ENCODE results near the gene UNC45A. TPM values are rescaled to one million over a fixed set of nuclear protein-coding genes. Genes with fewer than 3 reads are reported as not detected.

Gene UNC45A, protein sequence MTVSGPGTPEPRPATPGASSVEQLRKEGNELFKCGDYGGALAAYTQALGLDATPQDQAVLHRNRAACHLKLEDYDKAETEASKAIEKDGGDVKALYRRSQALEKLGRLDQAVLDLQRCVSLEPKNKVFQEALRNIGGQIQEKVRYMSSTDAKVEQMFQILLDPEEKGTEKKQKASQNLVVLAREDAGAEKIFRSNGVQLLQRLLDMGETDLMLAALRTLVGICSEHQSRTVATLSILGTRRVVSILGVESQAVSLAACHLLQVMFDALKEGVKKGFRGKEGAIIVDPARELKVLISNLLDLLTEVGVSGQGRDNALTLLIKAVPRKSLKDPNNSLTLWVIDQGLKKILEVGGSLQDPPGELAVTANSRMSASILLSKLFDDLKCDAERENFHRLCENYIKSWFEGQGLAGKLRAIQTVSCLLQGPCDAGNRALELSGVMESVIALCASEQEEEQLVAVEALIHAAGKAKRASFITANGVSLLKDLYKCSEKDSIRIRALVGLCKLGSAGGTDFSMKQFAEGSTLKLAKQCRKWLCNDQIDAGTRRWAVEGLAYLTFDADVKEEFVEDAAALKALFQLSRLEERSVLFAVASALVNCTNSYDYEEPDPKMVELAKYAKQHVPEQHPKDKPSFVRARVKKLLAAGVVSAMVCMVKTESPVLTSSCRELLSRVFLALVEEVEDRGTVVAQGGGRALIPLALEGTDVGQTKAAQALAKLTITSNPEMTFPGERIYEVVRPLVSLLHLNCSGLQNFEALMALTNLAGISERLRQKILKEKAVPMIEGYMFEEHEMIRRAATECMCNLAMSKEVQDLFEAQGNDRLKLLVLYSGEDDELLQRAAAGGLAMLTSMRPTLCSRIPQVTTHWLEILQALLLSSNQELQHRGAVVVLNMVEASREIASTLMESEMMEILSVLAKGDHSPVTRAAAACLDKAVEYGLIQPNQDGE
- total RNA-seq (2014; rRNA removed; shearing (Covaris generic)) = 67.9 and 75.5 TPM in 2 replicates

DNA sequence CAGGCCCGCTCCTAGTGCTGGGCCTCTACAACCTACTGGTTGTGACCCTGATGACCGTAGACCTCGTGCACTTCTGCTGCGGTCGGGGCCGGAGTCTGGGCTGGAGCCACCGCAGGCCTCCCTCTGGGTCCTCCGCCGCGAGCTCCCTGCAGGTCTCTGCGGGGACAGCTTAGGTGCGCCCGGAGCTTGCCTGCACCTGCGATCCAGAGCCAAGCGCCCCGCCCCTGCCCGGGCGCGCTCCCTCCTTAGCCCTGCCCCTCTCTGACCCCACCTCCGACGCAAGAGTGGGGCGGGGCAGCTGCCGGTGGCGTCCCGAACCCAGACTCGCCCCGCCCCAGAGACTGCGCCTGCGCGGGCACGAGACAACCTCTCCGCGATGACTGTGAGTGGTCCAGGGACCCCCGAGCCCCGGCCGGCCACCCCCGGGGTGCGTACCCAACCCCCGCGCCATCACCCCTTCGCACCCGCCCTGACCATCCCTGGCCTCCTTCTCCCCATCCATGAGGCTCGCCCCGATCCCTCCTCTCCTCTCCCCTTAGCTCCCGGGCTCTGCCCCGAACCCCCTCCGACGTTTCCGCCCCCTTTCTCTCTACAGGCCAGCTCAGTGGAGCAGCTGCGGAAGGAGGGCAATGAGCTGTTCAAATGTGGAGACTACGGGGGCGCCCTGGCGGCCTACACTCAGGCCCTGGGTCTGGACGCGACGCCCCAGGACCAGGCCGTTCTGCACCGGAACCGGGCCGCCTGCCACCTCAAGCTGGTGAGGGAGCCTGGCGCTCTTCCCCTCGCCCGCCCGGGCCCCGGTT is at the start of gene UNC45A:
Gene UNC45A, plus strand, starts transcription at position 337 of the 803 bp plus-strand sequence. Its CDS starts 40 bp downstream, at position 377.
- H3K4me1 ChIP-seq (replicated peaks) = peaks cover 38% of the 10 kb centered on the region
- peak within 1 kb of the TSS; percentile 62 for H3K4me3 ChIP-seq
- DNase-seq (ENCODE audit: low read depth in 1 of 2, low spot score in 2 of 2) = peak; percentile 78 to 91
- H3K9me3 ChIP-seq (replicated peaks) = no peaks in the 10 kb centered on the region
- H3K27ac ChIP-seq = peak within 1 kb of the TSS; percentile 6; the same call in 1 of the 2 replicates
- H3K36me3 ChIP-seq = peaks cover 37% of the 10 kb centered on the region
- H3K27me3 ChIP-seq (replicated peaks) = no peaks in the 10 kb centered on the region

DNA sequence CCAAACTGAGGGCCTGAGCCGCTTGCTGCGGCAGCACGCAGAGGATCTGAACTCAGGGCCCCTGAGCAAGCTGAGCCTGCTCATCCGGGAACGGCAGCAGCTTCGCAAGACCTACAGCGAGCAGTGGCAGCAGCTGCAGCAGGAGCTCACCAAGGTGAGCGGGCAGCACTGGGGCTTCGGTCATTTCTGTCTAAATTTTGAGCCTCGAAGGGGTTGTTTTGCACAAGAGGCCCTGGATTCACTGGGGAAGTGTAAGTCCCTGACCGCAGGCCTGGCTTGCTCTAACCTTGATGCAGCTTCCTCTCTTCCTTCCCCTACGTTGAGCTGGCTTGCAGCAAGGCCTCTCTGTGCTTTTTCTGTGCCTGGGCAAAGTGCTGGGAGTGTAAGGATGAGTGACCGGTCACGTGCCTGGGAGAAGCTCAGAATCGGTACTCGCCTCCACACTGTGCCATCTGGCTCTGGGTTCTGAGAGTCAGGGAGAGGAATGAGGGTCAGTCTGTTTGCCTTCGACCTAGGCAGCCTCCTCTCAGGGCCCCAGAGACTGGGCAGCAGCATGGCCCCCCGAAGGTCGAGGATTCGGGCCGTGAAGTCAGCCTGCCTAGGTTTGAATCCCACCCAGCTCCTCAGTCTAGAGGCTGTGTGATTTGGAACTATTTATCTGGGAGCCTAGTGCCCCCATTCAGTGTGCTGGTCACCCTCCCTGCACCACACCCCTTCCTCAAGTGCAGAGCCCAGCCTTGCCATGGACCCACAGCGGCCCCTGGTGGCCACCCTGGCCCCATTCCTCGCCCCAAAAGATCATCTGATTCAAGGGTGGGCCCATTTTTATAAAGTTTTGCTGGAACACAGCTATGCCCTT is 49.4 kb upstream of the UNC45A start:
- H3K9me3 ChIP-seq (replicated peaks) = no peaks in the 10 kb centered on the region
- no peaks in the 10 kb centered on the region for H3K27me3 ChIP-seq (replicated peaks)
- peak; percentile 75 to 76 for DNase-seq (ENCODE audit: low read depth in 1 of 2, low spot score in 2 of 2)
- no peak overlapping the region for H3K4me3 ChIP-seq
- no peak overlapping the region for H3K27ac ChIP-seq
- H3K4me1 ChIP-seq (replicated peaks) = peaks cover 10% of the 10 kb centered on the region
- peaks cover 26% of the 10 kb centered on the region for H3K36me3 ChIP-seq

DNA sequence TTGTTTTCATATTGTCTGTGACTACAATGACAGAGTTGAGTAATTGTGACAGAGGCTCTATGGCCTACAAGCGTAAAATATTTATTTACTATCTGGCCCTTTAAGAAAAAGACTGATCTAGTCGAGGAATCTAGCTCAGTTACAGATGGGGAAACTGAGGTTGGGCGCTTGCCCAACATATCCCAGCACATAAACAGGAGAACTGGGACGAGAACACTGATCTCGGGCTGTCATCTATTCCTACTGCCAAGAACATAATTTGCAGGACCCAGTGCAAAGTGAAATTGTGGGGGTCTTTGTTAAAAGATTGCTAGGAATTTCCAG is 48.8 kb upstream of the UNC45A start:
- Histone ChIP-seq H3K9me3 (replicated peaks) (no peaks in the 10 kb centered on the region), H3K27me3 (replicated peaks) (no peaks in the 10 kb centered on the region), H3K4me3 (no peak overlapping the region), H3K4me1 (replicated peaks) (peaks cover 10% of the 10 kb centered on the region), H3K27ac (no peak overlapping the region), H3K36me3 (peaks cover 20% of the 10 kb centered on the region)
- no peak for DNase-seq (ENCODE audit: low read depth in 1 of 2, low spot score in 2 of 2)

DNA sequence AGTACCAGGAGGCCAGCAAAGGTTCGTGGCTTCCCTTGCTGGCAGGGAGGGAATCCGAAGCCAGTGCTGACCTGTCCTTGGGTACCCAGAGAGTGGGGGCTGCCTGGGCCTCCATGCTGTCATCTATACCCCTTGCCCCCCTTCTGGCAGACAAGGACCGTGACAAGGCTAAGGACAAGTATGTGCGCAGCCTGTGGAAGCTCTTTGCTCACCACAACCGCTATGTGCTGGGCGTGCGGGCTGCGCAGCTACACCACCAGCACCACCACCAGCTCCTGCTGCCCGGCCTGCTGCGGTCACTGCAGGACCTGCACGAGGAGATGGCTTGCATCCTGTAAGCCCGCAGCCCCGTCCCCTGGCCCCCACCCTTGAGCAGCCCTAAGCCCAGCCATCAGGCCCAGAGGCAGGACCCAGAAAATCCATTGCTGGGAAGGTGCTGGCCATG is 48.0 kb upstream of the UNC45A start:
- peaks cover 10% of the 10 kb centered on the region for H3K4me1 ChIP-seq (replicated peaks)
- no peak for DNase-seq (ENCODE audit: low read depth in 1 of 2, low spot score in 2 of 2)
- H3K36me3 ChIP-seq = peaks cover 12% of the 10 kb centered on the region
- H3K9me3 ChIP-seq (replicated peaks) = no peaks in the 10 kb centered on the region
- H3K27me3 ChIP-seq (replicated peaks) = no peaks in the 10 kb centered on the region
- H3K4me3 ChIP-seq = no peak overlapping the region
- no peak overlapping the region for H3K27ac ChIP-seq

DNA sequence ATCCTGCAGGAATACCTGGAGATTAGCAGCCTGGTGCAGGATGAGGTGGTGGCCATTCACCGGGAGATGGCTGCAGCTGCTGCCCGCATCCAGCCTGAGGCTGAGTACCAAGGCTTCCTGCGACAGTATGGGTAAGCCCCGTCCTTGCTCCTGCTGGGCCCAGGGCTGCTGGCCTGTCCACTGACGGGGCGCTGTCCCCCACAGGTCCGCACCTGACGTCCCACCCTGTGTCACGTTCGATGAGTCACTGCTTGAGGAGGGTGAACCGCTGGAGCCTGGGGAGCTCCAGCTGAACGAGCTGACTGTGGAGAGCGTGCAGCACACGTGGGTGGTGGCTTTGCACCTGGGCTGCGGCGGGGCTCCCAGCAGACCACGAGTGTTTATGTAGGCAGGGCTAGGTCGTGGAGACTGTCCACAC is 45.8 kb upstream of the UNC45A start:
- H3K9me3 ChIP-seq (replicated peaks) = no peaks in the 10 kb centered on the region
- no peaks in the 10 kb centered on the region for H3K27me3 ChIP-seq (replicated peaks)
- no peaks in the 10 kb centered on the region for H3K36me3 ChIP-seq
- H3K27ac ChIP-seq = no peak overlapping the region
- peaks cover 10% of the 10 kb centered on the region for H3K4me1 ChIP-seq (replicated peaks)
- H3K4me3 ChIP-seq = no peak overlapping the region
- DNase-seq (ENCODE audit: low read depth in 1 of 2, low spot score in 2 of 2) = no peak

DNA sequence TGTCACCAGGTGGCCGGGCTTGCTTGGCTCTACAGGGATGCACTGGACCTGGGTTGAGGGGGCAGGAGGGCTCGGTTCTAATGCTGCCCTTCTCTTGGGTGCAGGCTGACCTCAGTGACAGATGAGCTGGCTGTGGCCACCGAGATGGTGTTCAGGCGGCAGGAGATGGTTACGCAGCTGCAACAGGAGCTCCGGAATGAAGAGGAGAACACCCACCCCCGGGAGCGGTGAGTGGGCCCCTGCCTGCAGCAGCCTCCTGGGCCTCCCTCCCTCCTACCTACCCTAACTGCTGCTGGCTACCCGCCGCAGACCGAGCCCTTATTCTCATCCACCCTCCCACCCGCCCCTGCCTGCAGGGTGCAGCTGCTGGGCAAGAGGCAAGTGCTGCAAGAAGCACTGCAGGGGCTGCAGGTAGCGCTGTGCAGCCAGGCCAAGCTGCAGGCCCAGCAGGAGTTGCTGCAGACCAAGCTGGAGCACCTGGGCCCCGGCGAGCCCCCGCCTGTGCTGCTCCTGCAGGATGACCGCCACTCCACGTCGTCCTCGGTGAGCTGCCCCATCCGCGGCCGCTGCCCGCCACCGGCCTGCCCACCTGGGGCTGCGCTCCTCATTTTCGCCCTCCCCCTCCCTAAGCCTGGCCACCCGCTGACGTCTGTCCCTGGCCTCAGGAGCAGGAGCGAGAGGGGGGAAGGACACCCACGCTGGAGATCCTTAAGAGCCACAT is 45.2 kb upstream of the UNC45A start:
- Histone ChIP-seq H3K4me1 (replicated peaks) (peaks cover 10% of the 10 kb centered on the region), H3K4me3 (no peak overlapping the region), H3K36me3 (no peaks in the 10 kb centered on the region), H3K27me3 (replicated peaks) (no peaks in the 10 kb centered on the region), H3K27ac (no peak overlapping the region), H3K9me3 (replicated peaks) (no peaks in the 10 kb centered on the region)
- no peak for DNase-seq (ENCODE audit: low read depth in 1 of 2, low spot score in 2 of 2)

DNA sequence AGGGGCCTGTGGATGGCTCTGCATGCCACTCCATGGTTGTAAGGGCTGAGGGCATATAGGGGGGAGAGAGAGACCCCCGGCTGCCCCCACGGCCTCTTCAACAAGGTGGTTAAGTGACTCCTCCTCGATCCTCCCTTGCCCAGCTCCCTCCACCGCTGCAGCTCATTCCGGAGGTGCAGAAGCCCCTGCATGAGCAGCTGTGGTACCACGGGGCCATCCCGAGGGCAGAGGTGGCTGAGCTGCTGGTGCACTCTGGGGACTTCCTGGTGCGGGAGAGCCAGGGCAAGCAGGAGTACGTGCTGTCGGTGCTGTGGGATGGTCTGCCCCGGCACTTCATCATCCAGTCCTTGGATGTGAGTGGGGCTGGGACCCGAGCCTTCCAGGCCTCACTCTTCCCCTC is 44.2 kb upstream of the UNC45A start:
- Histone ChIP-seq H3K9me3 (replicated peaks) (no peaks in the 10 kb centered on the region), H3K27me3 (replicated peaks) (no peaks in the 10 kb centered on the region), H3K4me3 (no peak overlapping the region), H3K4me1 (replicated peaks) (peaks cover 6% of the 10 kb centered on the region), H3K36me3 (no peaks in the 10 kb centered on the region), H3K27ac (no peak overlapping the region)
- no peak for DNase-seq (ENCODE audit: low read depth in 1 of 2, low spot score in 2 of 2)

DNA sequence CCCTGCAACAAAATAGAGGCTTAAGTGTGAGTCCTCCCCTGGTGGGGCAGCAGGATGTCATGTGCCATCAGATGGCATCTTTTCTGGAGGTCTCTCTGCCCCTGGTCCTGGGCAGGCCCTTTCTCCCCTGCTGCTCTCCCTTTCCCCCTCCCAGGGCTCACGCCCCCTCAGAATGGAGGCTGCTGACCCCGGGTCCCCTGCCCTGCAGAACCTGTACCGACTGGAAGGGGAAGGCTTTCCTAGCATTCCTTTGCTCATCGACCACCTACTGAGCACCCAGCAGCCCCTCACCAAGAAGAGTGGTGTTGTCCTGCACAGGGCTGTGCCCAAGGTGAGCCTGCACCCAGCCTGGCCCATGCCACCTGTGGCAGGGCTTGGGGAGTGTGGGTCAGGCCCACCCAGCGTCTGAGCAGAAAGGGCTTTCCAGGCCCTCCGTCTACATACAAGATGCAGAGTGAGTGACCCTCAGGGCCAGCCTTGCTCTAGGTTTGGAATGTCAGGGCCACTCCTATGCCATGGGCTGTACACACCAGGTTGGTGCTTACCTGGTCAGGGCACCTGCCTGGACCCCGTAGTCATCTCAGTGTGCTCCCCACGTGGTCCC is 43.6 kb upstream of the UNC45A start:
- no peaks in the 10 kb centered on the region for H3K36me3 ChIP-seq
- no peak overlapping the region for H3K27ac ChIP-seq
- H3K4me3 ChIP-seq = no peak overlapping the region
- no peaks in the 10 kb centered on the region for H3K27me3 ChIP-seq (replicated peaks)
- no peaks in the 10 kb centered on the region for H3K4me1 ChIP-seq (replicated peaks)
- H3K9me3 ChIP-seq (replicated peaks) = no peaks in the 10 kb centered on the region
- no peak for DNase-seq (ENCODE audit: low read depth in 1 of 2, low spot score in 2 of 2)

DNA sequence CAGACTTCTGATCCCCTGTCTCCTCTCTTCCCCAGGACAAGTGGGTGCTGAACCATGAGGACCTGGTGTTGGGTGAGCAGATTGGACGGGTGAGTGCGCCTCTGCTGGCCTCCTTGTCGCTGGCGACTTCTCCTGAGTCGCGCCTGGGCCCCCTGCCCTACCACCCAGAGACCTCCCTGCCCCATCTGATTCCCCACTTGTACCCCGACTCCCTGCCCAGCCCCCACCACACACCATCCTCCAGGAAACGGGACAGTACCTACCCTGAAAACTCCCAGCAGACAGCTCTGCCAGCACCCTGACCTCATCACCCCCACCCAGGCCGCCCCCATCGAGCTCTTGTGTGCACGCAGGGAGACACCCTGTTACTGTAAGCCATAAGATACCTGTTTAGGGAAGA is 43.1 kb upstream of the UNC45A start:
- DNase-seq (ENCODE audit: low read depth in 1 of 2, low spot score in 2 of 2) = no peak
- no peak overlapping the region for H3K27ac ChIP-seq
- no peaks in the 10 kb centered on the region for H3K4me1 ChIP-seq (replicated peaks)
- H3K36me3 ChIP-seq = no peaks in the 10 kb centered on the region
- no peaks in the 10 kb centered on the region for H3K9me3 ChIP-seq (replicated peaks)
- H3K4me3 ChIP-seq = no peak overlapping the region
- H3K27me3 ChIP-seq (replicated peaks) = no peaks in the 10 kb centered on the region

DNA sequence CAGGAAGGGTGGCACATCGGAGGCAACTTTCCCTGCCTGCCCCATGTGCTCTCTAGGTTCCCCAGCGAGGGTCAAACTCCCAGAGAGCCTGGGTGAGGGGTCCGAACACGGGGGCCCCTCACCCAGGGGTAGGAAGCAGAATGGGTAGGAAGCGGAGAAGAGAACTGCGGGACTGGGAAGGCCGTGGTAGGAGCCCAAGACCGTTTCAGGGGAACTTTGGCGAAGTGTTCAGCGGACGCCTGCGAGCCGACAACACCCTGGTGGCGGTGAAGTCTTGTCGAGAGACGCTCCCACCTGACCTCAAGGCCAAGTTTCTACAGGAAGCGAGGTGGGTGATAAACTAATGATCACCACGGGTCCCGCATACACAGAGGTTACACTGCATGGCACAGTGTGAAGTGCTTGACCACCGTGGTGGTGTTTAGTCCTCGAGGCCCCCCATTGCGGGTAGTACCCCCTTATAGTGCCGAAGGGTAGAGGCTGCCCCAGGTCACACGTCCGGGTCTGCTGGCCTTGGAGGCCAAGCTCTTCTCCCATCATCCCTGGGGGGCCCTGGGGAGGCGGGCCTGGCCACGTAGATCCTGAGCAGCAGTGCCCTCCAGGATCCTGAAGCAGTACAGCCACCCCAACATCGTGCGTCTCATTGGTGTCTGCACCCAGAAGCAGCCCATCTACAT is 42.4 kb upstream of the UNC45A start:
- Histone ChIP-seq H3K27ac (no peak overlapping the region), H3K4me3 (no peak overlapping the region), H3K27me3 (replicated peaks) (no peaks in the 10 kb centered on the region), H3K4me1 (replicated peaks) (no peaks in the 10 kb centered on the region), H3K36me3 (no peaks in the 10 kb centered on the region), H3K9me3 (replicated peaks) (no peaks in the 10 kb centered on the region)
- no peak for DNase-seq (ENCODE audit: low read depth in 1 of 2, low spot score in 2 of 2)

DNA sequence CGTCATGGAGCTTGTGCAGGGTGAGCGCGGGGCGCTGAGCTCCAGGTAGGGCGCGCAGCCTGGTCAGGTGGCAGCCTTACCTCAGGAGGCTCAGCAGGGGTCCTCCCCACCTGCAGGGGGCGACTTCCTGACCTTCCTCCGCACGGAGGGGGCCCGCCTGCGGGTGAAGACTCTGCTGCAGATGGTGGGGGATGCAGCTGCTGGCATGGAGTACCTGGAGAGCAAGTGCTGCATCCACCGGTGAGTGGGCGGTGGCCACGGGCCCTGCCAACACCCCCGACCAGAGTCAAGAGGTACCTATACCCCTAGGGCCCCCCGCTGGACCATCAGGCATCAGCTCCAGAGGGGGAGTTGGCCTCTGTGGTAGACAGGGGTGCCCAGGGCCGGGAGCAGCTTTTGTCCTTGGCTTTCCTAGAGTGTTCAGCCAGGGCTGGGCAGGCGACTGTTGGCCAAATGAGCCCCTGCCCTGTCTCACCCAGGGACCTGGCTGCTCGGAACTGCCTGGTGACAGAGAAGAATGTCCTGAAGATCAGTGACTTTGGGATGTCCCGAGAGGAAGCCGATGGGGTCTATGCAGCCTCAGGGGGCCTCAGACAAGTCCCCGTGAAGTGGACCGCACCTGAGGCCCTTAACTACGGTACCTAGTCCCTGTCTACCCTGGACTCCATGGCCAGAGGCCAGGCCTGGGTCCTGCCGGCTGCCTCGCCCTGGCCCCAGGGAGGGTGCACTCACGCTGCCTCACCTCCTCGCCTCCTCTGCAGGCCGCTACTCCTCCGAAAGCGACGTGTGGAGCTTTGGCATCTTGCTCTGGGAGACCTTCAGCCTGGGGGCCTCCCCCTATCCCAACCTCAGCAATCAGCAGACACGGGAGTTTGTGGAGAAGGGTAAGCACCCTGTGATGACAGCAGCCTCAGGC is 41.7 kb upstream of the UNC45A start:
- H3K36me3 ChIP-seq = no peaks in the 10 kb centered on the region
- H3K9me3 ChIP-seq (replicated peaks) = no peaks in the 10 kb centered on the region
- no peaks in the 10 kb centered on the region for H3K27me3 ChIP-seq (replicated peaks)
- H3K4me3 ChIP-seq = no peak overlapping the region
- H3K27ac ChIP-seq = no peak overlapping the region
- DNase-seq (ENCODE audit: low read depth in 1 of 2, low spot score in 2 of 2) = no peak
- H3K4me1 ChIP-seq (replicated peaks) = no peaks in the 10 kb centered on the region

All from SJSA1 (cell line).